Fibroblast of lung (primary cell): ENCODE results near the gene OVOL1. TPM values are rescaled to one million over a fixed set of nuclear protein-coding genes. Genes with fewer than 3 reads are reported as not detected.
A peak's percentile ranks its signal among the peaks of the same experiment; 100 is the strongest.

Source experiments
- DNase-seq, 2 donors: peaks; one replicate each; pipeline versions ENCODE4 v3.0.0 to v3.0.0-alpha.2; 2010; ENCODE audit warnings: low read depth in 2 of 2
- H2AFZ ChIP-seq: 2 replicates; pipeline ENCODE4 v1.5.1; 2012; ENCODE audit warnings: low read length, control low read depth, inconsistent platforms
- H3K27ac ChIP-seq: 2 replicates; pipeline ENCODE4 v1.5.1; 2011; ENCODE audit warnings: low read length, control low read depth; ENCODE audit not compliant: insufficient read depth
- H3K27me3 ChIP-seq: 2 replicates; pipeline ENCODE4 v1.5.1; 2011; ENCODE audit warnings: mild to moderate bottlenecking, low read length; ENCODE audit not compliant: control insufficient read depth, insufficient read depth
- H3K36me3 ChIP-seq: 2 replicates; pipeline ENCODE4 v1.5.1; 2011; ENCODE audit warnings: low read length; ENCODE audit not compliant: control insufficient read depth, insufficient read depth
- H3K4me1 ChIP-seq: 2 replicates; pipeline ENCODE4 v1.5.1; 2011; ENCODE audit warnings: low read length; ENCODE audit not compliant: control insufficient read depth, insufficient read depth; ENCODE audit errors: extremely low read depth
- H3K4me2 ChIP-seq: 2 replicates; pipeline ENCODE4 v1.5.1; 2011; ENCODE audit warnings: low read length, control low read depth; ENCODE audit not compliant: insufficient read depth; ENCODE audit errors: extremely low read depth
- H3K4me3 ChIP-seq, 4 experiments: fragments of 200-600 bp in 1 of 4; sonication (generic) in 1 of 4; replicated peaks in 1 of 4; 2 replicates each; pipeline ENCODE4 v1.5.1; 2011 to 2016; ENCODE audit warnings: low read length in 4 of 4, low read depth in 3 of 4, mild to moderate bottlenecking in 3 of 4, control low read depth in 2 of 4, inconsistent platforms in 1 of 4, mixed read lengths in 1 of 4; ENCODE audit not compliant: insufficient read depth in 1 of 4; ENCODE audit errors: control extremely low read depth in 1 of 4
- H3K79me2 ChIP-seq: 2 replicates; pipeline ENCODE4 v1.5.1; 2012; ENCODE audit warnings: mild to moderate bottlenecking, low read length, inconsistent platforms; ENCODE audit not compliant: control insufficient read depth, insufficient read depth
- H3K9ac ChIP-seq: 2 replicates; pipeline ENCODE4 v1.5.1; 2011; ENCODE audit warnings: mild to moderate bottlenecking, low read length, control low read depth; ENCODE audit not compliant: insufficient read depth
- H3K9me3 ChIP-seq: 2 replicates; pipeline ENCODE4 v1.5.1; 2012; ENCODE audit warnings: low read depth, low read length; ENCODE audit not compliant: control insufficient read depth, insufficient read depth
- H4K20me1 ChIP-seq: 2 replicates; pipeline ENCODE4 v1.5.1; 2011; ENCODE audit warnings: low read length; ENCODE audit not compliant: control insufficient read depth, insufficient read depth; ENCODE audit errors: extremely low read depth
- EZH2 ChIP-seq: IDR thresholded peaks from 2 replicates; pipeline ENCODE4 v1.5.1; 2012; ENCODE audit warnings: low read length, control low read depth, mild to moderate bottlenecking; ENCODE audit errors: missing control alignments
- polyA plus RNA-seq, 2 donors: library from polyadenylated mRNA; depleted of rRNA in 1 of 2; stranded (reverse) in 1 of 2; unstranded in 1 of 2; fragments of >200 nt; gene quantifications; 2 replicates each; pipeline ENCODE4 v1.2.1, GENCODE V29; 2011 to 2012; ENCODE audit warnings: missing spikeins in 1 of 2
- total RNA-seq: library from RNA; depleted of rRNA; stranded (reverse); fragments of >200 nt; gene quantifications from 2 replicates; pipeline ENCODE4 v1.2.1, GENCODE V29; 2014
- TF ChIP-seq, protein P1 (sequence below), 2 donors: IDR thresholded peaks in 1 of 2; conservative IDR thresholded peaks in 1 of 2; 1 replicate in 1 of 2; 2 replicates in 1 of 2; pipeline ENCODE4 v1.5.1; 2011 to 2012; ENCODE audit warnings: low read length in 2 of 2, control low read depth in 1 of 2, inconsistent platforms in 1 of 2, low read depth in 1 of 2, mild to moderate bottlenecking in 1 of 2

Gene OVOL1
- total and polyA plus RNA-seq, 2 donors (not counting 1 experiment from before 2014, with no cell fraction given), result not detected

DNA sequence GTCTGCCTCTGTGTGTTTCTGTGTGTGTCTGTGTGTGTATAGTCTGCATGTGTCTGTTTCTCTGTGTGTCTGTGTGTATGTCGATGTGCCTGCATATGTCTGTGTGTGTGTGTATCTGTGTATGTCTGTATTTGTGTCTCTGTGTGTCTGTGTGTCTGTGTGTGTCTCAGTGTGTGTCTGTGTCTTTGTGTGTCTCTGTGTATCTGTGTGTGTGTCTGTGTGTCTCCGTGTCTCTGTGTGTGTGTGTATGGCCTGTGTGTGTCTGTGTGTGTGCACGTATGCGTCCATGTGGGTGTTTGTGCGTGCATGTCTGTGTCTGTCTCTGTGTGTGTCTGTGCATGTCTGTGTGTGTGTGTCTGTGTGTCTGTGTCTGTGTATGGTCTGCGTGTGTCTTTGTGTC lies 47.3 kb downstream of the OVOL1 start:
- H3K9me3 ChIP-seq, result no peaks in the 10 kb centered on the region
- H2AFZ ChIP-seq, result peak overlapping the region; percentile 49
- no peaks in the 10 kb centered on the region for H3K36me3 ChIP-seq
- H4K20me1 ChIP-seq, result no peaks in the 10 kb centered on the region
- peak overlapping the region; percentile 68 for H3K4me2 ChIP-seq
- H3K79me2 ChIP-seq, result no peaks in the 10 kb centered on the region
- H3K27ac ChIP-seq, result no peak overlapping the region
- H3K9ac ChIP-seq, result no peak overlapping the region
- H3K4me1 ChIP-seq, result peaks cover 5% of the 10 kb centered on the region
- TF ChIP-seq EZH2, result no peak
- TF ChIP-seq, protein P1, sequence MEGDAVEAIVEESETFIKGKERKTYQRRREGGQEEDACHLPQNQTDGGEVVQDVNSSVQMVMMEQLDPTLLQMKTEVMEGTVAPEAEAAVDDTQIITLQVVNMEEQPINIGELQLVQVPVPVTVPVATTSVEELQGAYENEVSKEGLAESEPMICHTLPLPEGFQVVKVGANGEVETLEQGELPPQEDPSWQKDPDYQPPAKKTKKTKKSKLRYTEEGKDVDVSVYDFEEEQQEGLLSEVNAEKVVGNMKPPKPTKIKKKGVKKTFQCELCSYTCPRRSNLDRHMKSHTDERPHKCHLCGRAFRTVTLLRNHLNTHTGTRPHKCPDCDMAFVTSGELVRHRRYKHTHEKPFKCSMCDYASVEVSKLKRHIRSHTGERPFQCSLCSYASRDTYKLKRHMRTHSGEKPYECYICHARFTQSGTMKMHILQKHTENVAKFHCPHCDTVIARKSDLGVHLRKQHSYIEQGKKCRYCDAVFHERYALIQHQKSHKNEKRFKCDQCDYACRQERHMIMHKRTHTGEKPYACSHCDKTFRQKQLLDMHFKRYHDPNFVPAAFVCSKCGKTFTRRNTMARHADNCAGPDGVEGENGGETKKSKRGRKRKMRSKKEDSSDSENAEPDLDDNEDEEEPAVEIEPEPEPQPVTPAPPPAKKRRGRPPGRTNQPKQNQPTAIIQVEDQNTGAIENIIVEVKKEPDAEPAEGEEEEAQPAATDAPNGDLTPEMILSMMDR (conservative IDR thresholded peaks at IDR 0.05 in 1 of 2, IDR thresholded peaks at IDR 0.05 in 1 of 2; ENCODE audit: low read depth in 1 of 2, low read length in 2 of 2), result no peak
- DNase-seq, result no peak
- peaks cover 20% of the 10 kb centered on the region for H3K27me3 ChIP-seq
- H3K4me3 ChIP-seq, result peak overlapping the region; percentile 24 to 74 (median 56)

DNA sequence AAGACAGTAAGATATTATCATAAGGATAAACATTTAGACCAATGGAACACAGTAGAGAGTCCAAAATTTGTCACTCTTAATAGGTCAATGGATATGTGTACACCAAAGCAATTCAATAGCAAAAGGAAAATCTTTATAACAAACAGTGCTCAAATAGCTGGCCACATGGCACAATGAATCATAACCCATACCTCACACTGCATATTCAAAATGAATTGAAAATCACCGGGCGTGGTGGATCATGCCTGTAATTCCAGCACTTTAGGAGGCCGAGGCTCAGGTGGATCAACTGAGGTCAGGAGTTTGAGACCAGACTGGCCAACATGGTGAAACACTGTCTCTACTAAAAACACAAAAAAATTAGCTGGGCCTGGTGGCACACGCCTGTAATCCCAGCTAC lies 55.3 kb downstream of the OVOL1 start:
- TF ChIP-seq, protein P1 (conservative IDR thresholded peaks at IDR 0.05 in 1 of 2, IDR thresholded peaks at IDR 0.05 in 1 of 2; ENCODE audit: low read depth in 1 of 2, low read length in 2 of 2), result no peak
- TF ChIP-seq EZH2, result no peak
- H3K4me1 ChIP-seq, result no peaks in the 10 kb centered on the region
- no peak overlapping the region for H3K27ac ChIP-seq
- no peaks in the 10 kb centered on the region for H3K9me3 ChIP-seq
- H3K27me3 ChIP-seq, result no peaks in the 10 kb centered on the region
- H3K4me2 ChIP-seq, result no peak overlapping the region
- no peaks in the 10 kb centered on the region for H4K20me1 ChIP-seq
- no peaks in the 10 kb centered on the region for H3K79me2 ChIP-seq
- no peak overlapping the region for H2AFZ ChIP-seq
- H3K9ac ChIP-seq, result no peak overlapping the region
- no peak overlapping the region for H3K4me3 ChIP-seq
- no peak for DNase-seq
- H3K36me3 ChIP-seq, result no peaks in the 10 kb centered on the region

DNA sequence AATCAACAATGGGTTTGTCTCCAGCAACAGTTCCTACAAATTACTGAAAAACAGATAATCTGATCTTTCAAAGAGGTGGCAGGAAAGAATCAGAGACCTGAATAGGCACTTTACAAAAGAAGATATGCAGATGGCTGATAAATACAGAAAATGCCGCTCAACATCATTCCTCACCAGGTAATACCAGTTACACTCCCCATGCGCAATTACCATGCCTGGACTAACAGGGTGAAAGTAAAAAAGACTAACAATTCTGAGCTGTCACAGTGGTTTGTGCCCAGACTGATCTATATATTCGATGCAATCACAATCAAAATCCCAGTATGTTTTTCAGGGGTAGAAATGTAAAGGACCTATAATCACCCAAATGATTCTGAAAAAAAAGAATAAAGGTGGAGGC lies 56.9 kb downstream of the OVOL1 start:
- H3K79me2 ChIP-seq, result no peaks in the 10 kb centered on the region
- H3K27ac ChIP-seq, result no peak overlapping the region
- H3K4me2 ChIP-seq, result no peak overlapping the region
- H3K4me1 ChIP-seq, result no peaks in the 10 kb centered on the region
- no peak for TF ChIP-seq EZH2
- TF ChIP-seq, protein P1 (conservative IDR thresholded peaks at IDR 0.05 in 1 of 2, IDR thresholded peaks at IDR 0.05 in 1 of 2; ENCODE audit: low read depth in 1 of 2, low read length in 2 of 2), result no peak
- no peak overlapping the region for H2AFZ ChIP-seq
- H3K9me3 ChIP-seq, result no peaks in the 10 kb centered on the region
- H3K9ac ChIP-seq, result no peak overlapping the region
- no peaks in the 10 kb centered on the region for H3K36me3 ChIP-seq
- no peaks in the 10 kb centered on the region for H3K27me3 ChIP-seq
- no peak overlapping the region for H3K4me3 ChIP-seq
- no peak for DNase-seq
- no peaks in the 10 kb centered on the region for H4K20me1 ChIP-seq
